ENCODE data around the gene SCNN1A.

DNA sequence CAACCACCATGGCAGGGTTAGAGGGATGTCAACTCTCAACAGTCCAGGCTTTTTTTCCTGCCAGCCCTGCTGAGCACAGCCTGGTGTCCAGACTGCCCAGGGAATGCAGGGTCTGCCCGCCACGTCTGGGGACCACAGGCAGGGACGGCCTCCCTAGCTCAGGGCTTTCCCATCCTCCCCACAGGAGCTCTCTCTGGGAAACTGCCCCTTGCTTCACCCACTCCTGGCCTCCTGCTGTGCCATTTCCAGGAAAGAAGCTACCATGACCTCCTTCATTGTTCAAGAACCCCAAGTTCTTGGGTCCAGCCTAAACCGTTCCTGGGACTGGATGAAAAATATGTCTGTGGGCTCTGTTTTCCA is 4.8 kb downstream of the SCNN1A start:
- TF ChIP-seq, protein P1, sequence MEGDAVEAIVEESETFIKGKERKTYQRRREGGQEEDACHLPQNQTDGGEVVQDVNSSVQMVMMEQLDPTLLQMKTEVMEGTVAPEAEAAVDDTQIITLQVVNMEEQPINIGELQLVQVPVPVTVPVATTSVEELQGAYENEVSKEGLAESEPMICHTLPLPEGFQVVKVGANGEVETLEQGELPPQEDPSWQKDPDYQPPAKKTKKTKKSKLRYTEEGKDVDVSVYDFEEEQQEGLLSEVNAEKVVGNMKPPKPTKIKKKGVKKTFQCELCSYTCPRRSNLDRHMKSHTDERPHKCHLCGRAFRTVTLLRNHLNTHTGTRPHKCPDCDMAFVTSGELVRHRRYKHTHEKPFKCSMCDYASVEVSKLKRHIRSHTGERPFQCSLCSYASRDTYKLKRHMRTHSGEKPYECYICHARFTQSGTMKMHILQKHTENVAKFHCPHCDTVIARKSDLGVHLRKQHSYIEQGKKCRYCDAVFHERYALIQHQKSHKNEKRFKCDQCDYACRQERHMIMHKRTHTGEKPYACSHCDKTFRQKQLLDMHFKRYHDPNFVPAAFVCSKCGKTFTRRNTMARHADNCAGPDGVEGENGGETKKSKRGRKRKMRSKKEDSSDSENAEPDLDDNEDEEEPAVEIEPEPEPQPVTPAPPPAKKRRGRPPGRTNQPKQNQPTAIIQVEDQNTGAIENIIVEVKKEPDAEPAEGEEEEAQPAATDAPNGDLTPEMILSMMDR (IDR thresholded peaks at IDR 0.05) = no peak
- TF ChIP-seq POLR2A (IDR thresholded peaks at IDR 0.05) = no peak

Measured in heart left ventricle (tissue), 13 donors.